Activated CD4-positive, alpha-beta memory T cell treated with anti-CD3 and anti-CD28 coated beads for 36 hours (primary cell): ENCODE measurements around the gene TEKT3. TPM values are rescaled to one million over a fixed set of nuclear protein-coding genes. Genes with fewer than 3 reads are reported as not detected.

Experiments used
- CTCF ChIA-PET: fragments of 350-600 bp; sonication (Branson Sonifier 250); formaldehyde crosslinking; loops from one replicate; lab custom pipeline; 2021; ENCODE audit warnings: antibody characterized with exemption, inconsistent platforms; lab: Charles Lee
- POLR2A ChIA-PET: fragments of 350-600 bp; sonication (Branson Sonifier 250); formaldehyde crosslinking; loops from one replicate; lab custom pipeline; 2021; ENCODE audit warnings: antibody characterized with exemption; lab: Charles Lee
- DNase-seq: peaks from one replicate; pipeline ENCODE4 v3.0.0-alpha.2; 2020
- H3K27ac Mint-ChIP-seq: one replicate; pipeline ENCODE4 v1.8.0; 2021; ENCODE audit warnings: mixed read lengths
- H3K27me3 Mint-ChIP-seq: one replicate; pipeline ENCODE4 v1.8.0; 2021; ENCODE audit warnings: mixed read lengths
- H3K36me3 Mint-ChIP-seq: one replicate; pipeline ENCODE4 v1.8.0; 2021; ENCODE audit warnings: mixed read lengths
- H3K4me1 Mint-ChIP-seq: one replicate; pipeline ENCODE4 v1.8.0; 2021; ENCODE audit warnings: low read depth, mixed read lengths
- H3K4me3 Mint-ChIP-seq: one replicate; pipeline ENCODE4 v1.8.0; 2021; ENCODE audit warnings: mild to moderate bottlenecking, mixed read lengths
- H3K9me3 Mint-ChIP-seq: one replicate; pipeline ENCODE4 v1.8.0; 2021; ENCODE audit warnings: mixed read lengths
- intact Hi-C: fragments of 100-400 bp; cut with micrococcal nuclease; formaldehyde crosslinking; loops from one replicate; pipeline ENCODE4 v1.15.1; 2023
- total RNA-seq, 2 experiments: library from RNA; stranded (reverse); gene quantifications; one replicate each; pipeline ENCODE4 v1.2.3, GENCODE V29; 2021

Gene TEKT3
- total RNA-seq, 2 experiments from 2014 or later = 0.33 TPM; not detected in 1

- H3K27ac Mint-ChIP-seq = no peak overlapping the region
- DNase-seq = no peak
- POLR2A ChIA-PET = no interaction called here
These were observed 80.1 kb downstream of the TEKT3 start for GRCh38 chr17:15261258-15261801.

DNA sequence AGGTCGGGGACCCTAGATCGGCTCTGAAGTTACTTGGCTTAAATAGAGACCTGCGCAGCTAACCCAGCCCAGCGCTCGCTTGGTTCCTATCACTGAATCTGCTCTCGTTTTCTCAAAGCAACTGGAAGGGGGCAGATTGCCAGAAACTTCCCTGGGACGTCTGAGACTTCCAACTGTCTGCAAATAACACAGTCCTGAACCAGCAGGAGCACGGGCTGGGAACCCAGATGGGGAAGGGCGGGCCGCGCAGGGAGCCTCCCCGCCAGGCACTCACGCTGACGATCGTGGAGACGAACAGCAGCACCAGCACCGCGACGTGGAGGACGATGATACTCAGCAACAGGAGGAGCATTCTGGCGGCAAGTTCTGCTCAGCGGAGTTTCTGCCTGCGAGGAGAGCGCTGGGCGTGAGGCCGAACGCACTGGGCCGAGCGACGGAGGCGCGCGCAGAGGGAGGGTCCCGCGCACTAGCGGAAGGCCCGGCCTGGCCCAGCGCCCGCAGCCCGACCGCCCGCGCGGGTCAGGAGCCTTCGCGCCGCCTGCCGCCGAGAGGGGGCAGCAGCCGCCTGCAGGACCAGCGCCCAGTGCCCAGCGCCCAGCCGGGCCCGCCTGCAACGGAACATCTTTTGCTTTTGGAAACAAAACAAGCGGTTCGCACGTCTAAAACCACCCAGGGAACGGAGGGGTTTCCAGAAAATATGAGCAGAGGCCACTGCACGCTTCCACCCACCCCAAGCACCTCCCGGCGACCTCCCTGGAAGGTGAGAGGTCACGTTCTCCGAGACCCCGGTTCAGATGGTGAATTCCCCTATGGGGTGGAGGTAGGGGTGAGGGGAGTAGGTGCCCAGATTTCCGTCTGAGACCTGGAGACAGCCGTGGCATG is 80.8 kb downstream of the TEKT3 start:
- intact Hi-C loops = loop anchor here (1.0 to 5.0 kb wide), 2 partner anchors 242 to 737 kb away; partner anchors contain the start of genes TTC19 and ZSWIM7
- H3K9me3 Mint-ChIP-seq = no peaks in the 10 kb centered on the region

More at GRCh38 chr17:15261258-15261801, 80.1 kb downstream of the TEKT3 start:
- H3K27me3 Mint-ChIP-seq = peaks cover 70% of the 10 kb centered on the region
- peak overlapping the region; percentile 58 for H3K4me3 Mint-ChIP-seq
- intact Hi-C loops = loop anchor here (5.0 kb wide), 1 partner anchor 736 kb away; the partner anchor contains the start of genes TTC19 and ZSWIM7
- no peaks in the 10 kb centered on the region for H3K9me3 Mint-ChIP-seq
- CTCF ChIA-PET = interaction anchor here (1.0 to 2.5 kb wide), 3 partner anchors 19 to 242 kb away, joined by 3 to 11 read pairs (median 3); no protein-coding TSS in a partner anchor
- H3K4me1 Mint-ChIP-seq = peaks cover 17% of the 10 kb centered on the region
- no peaks in the 10 kb centered on the region for H3K36me3 Mint-ChIP-seq

DNA sequence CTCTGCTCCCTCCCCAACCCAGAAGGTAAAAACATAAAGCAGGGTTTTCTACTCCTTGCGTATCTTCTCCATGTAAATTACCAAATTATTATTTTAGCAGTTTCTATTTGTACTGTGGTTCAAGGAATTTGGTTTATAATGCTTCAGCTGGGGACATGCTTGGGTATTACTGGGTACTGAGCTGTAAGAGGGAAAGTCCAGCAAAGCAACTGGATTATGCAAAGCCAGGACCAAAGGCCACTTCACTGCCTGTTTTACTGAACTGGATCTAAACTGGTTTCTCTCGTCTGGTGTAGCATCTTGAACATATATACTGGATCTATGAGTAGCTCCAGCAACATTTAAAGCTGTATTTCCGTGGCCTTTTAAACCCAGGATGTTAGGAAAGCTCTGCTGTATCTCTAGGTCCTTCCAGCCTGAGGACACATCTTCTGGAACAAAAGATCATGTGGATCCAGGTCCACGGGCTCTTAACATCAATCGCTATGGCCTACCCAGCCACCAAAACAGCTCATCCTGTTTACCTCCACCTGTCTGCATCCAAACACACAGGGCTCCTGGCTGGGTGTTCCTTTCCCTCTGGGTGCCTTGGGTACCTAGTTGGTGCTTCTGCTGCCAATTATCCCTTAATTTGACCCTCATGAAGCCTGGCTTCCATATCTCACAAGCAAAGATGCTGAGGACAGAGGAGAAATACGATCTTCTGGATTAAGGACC is 83.4 kb downstream of the TEKT3 start:
- no peak for DNase-seq
- H3K27ac Mint-ChIP-seq = no peak overlapping the region
- no peaks in the 10 kb centered on the region for H3K9me3 Mint-ChIP-seq
- peaks cover 61% of the 10 kb centered on the region for H3K27me3 Mint-ChIP-seq
- no peak overlapping the region for H3K4me3 Mint-ChIP-seq
- intact Hi-C loops = loop anchor here (1.0 kb wide), 1 partner anchor 245 kb away; no protein-coding TSS in a partner anchor
- POLR2A ChIA-PET = interaction anchor here (0.6 kb wide), 1 partner anchor 81 kb away, joined by 3 read pairs; no protein-coding TSS in a partner anchor
- CTCF ChIA-PET = interaction anchor here (0.5 to 4.7 kb wide), 17 partner anchors 10 to 1664 kb away, joined by 3 to 84 read pairs (median 3); no protein-coding TSS in a partner anchor
- peaks cover 17% of the 10 kb centered on the region for H3K4me1 Mint-ChIP-seq
- no peaks in the 10 kb centered on the region for H3K36me3 Mint-ChIP-seq

More for the DNA sequence above, 80.8 kb downstream of the TEKT3 start:
- Mint-ChIP-seq H3K27ac (no peak overlapping the region), H3K27me3 (peaks cover 69% of the 10 kb centered on the region), H3K4me1 (peaks cover 17% of the 10 kb centered on the region), H3K36me3 (no peaks in the 10 kb centered on the region), H3K4me3 (peak overlapping the region; percentile 71)
- peak; percentile 71 for DNase-seq
- CTCF ChIA-PET = interaction anchor here (1.0 to 4.7 kb wide), 3 partner anchors 24 to 243 kb away, joined by 3 to 84 read pairs (median 11); no protein-coding TSS in a partner anchor
- POLR2A ChIA-PET = interaction anchor here (0.6 kb wide), 1 partner anchor 12 kb away, joined by 3 read pairs; no protein-coding TSS in a partner anchor

DNA sequence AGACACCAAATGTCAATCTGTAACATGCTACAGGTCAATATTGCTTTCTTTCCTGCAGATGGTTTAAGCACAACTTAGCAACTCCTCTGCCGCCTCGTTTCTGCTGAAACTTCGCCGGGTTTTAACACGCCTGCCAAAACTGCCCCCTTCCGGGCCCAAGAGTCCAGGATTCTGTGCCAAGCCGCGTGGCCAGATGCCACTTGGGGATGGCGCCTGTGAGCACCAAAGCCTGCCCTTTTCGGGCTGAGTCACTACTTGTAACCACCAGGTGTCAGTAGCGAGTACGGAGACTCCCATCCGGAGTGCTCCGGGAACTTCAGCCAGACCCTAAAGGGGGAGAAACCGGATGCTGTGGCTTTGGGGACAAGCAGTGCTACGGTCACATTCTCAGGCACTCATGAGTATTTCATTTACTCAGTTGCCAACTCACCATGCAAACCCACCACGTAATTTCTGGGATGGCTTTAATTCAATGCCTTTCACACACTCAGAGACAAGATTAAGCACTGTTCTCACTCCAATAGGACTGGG is 84.1 kb downstream of the TEKT3 start:
- Mint-ChIP-seq H3K27ac (no peak overlapping the region), H3K4me3 (no peak overlapping the region), H3K4me1 (peaks cover 16% of the 10 kb centered on the region), H3K9me3 (no peaks in the 10 kb centered on the region), H3K36me3 (no peaks in the 10 kb centered on the region), H3K27me3 (peaks cover 57% of the 10 kb centered on the region)
- CTCF ChIA-PET = interaction anchor here (0.6 to 4.7 kb wide), 18 partner anchors 8 to 429 kb away, joined by 3 to 84 read pairs (median 3); no protein-coding TSS in a partner anchor
- DNase-seq = peak; percentile 78
- POLR2A ChIA-PET = no interaction called here
- intact Hi-C loops = loop anchor here (1.0 kb wide), 1 partner anchor 246 kb away; no protein-coding TSS in a partner anchor

- no peak overlapping the region for H3K4me3 Mint-ChIP-seq
- H3K36me3 Mint-ChIP-seq = no peaks in the 10 kb centered on the region
- ChIA-PET POLR2A (no interaction called here), CTCF (interaction anchor here (0.6 to 4.7 kb wide), 11 partner anchors 8 to 430 kb away, joined by 3 to 84 read pairs (median 3); no protein-coding TSS in a partner anchor)
- intact Hi-C loops = loop anchor here (1.0 kb wide), 1 partner anchor 247 kb away; no protein-coding TSS in a partner anchor
- H3K27ac Mint-ChIP-seq = no peak overlapping the region
- H3K27me3 Mint-ChIP-seq = peaks cover 52% of the 10 kb centered on the region
- no peak for DNase-seq
- H3K9me3 Mint-ChIP-seq = no peaks in the 10 kb centered on the region
- peaks cover 13% of the 10 kb centered on the region for H3K4me1 Mint-ChIP-seq
These were observed 84.7 kb downstream of the TEKT3 start for GRCh38 chr17:15256689-15257088.

GRCh38 chr17:15255713-15256454 is 85.5 kb downstream of the TEKT3 start:
- intact Hi-C loops = no loop called here
- H3K27ac Mint-ChIP-seq = no peak overlapping the region
- no peak overlapping the region for H3K4me3 Mint-ChIP-seq
- no peaks in the 10 kb centered on the region for H3K9me3 Mint-ChIP-seq
- no peak for DNase-seq
- H3K27me3 Mint-ChIP-seq = peaks cover 44% of the 10 kb centered on the region
- peaks cover 11% of the 10 kb centered on the region for H3K4me1 Mint-ChIP-seq
- H3K36me3 Mint-ChIP-seq = no peaks in the 10 kb centered on the region
- ChIA-PET POLR2A (no interaction called here), CTCF (interaction anchor here (1.0 to 4.7 kb wide), 4 partner anchors 13 to 431 kb away, joined by 3 to 84 read pairs (median 4); no protein-coding TSS in a partner anchor)

Other genes starting within 250 kb of the TEKT3 start
- not detected for gene PMP22, start 76.3 kb downstream of the TEKT3 start, total RNA-seq
- 1 to 10 TPM; 5.7 to 6.8 TPM for gene CDRT4, start 126.0 kb upstream of the TEKT3 start, total RNA-seq
- gene TVP23C, start 221.9 kb upstream of the TEKT3 start, total RNA-seq = 10 to 100 TPM; 10.8 to 11.3 TPM